ENCODE measurements around the gene PSEN1. TPM values are rescaled to one million over a fixed set of nuclear protein-coding genes. Genes with fewer than 3 reads are reported as not detected.
A peak's percentile ranks its signal among the peaks of the same experiment; 100 is the strongest.

Gene PSEN1
- total RNA-seq, 3 donors from 2014 or later: 93.8 to 147 (median 100.0) TPM

GRCh38 chr14:73225496-73225895, 89.2 kb downstream of the PSEN1 start:
- no peak for TF ChIP-seq CTCF (IDR thresholded peaks at IDR 0.05)
- intact Hi-C loops (cut with DNase I, micrococcal nuclease): no loop called here
- no peak for ATAC-seq
- Histone ChIP-seq H3K36me3 (ENCODE audit: low read depth) (no peaks in the 10 kb centered on the region), H3K9me3 (no peaks in the 10 kb centered on the region), H3K4me3 (no peak overlapping the region), H3K4me1 (ENCODE audit: low read depth) (no peaks in the 10 kb centered on the region)
- no peak for DNase-seq

DNA sequence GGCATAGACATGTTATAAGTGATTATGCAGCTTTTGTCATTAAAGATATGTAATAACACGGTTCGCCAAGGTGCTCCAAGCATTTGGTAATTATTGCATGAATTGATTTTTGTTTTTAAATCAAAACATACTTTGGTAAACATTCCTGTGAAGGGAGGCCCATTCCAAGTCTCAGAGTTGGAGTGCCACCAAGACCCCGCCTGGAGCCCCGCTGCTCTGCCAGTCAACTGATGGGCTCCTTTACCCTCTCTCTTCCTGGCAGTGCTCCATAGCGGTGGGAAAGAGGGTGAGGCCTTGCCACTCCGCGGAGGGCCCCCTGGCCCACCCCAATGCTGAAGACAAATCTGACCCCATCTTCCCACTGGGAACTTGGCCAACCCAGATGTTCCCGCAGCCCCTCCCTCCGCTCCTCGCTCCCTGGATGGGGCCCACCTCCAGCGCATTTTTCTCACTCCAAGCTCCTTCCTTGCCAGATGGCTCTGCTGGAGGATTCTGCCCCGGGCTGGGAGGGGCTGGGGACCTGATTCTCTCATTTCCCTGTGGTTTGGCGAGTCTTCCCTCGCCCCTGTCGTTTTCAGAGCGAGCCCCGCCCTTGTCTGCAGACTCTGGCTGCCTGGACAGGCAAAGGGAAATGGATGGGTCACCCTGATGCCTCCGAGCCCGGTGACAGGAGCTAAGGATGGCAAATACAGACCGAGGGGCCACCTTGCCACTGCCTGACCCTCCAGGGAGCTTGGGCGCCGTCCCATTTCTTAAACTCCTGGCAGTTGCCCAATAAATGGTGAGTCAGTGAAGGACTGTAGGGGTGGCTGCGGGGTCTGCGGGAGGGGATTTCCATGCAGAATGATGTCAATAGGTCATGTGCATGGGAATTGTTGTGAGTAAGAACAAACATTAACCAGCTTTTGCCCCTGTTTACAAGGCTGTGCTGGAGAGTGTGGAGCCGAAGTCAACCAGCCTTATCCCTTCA, 91.8 kb downstream of the PSEN1 start:
- no peak for TF ChIP-seq CTCF (IDR thresholded peaks at IDR 0.05)
- Histone ChIP-seq H3K36me3 (ENCODE audit: low read depth) (no peaks in the 10 kb centered on the region), H3K4me3 (no peak overlapping the region), H3K9me3 (no peaks in the 10 kb centered on the region), H3K4me1 (ENCODE audit: low read depth) (no peaks in the 10 kb centered on the region)
- intact Hi-C loops (cut with DNase I, micrococcal nuclease): no loop called here
- DNase-seq (no peak), ATAC-seq (peak; percentile 28)

DNA sequence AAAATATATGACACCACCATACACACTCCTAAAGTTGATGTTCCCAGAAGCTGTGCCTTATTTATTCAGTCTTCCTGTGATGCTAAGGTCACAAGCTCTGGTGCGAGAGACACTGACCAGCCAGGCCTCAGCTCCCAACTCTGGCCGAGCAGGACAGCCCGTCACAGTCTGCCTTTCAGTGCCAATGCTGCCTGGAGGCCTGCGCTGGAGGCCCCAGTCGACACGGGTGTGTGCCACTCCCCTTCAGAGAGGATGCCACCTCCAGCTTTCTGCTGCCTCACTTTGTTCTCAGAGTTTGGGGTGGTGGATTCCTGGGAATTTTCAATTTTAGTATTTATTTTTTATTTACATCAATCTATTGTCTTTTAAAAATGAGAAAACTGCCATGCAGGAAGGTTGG, 93.7 kb downstream of the PSEN1 start:
- intact Hi-C loops (cut with DNase I, micrococcal nuclease): no loop called here
- DNase-seq: no peak
- H3K4me1 ChIP-seq (ENCODE audit: low read depth): no peaks in the 10 kb centered on the region
- ATAC-seq: no peak
- H3K9me3 ChIP-seq: no peaks in the 10 kb centered on the region
- H3K36me3 ChIP-seq (ENCODE audit: low read depth): no peaks in the 10 kb centered on the region
- H3K4me3 ChIP-seq: no peak overlapping the region
- no peak for TF ChIP-seq CTCF (IDR thresholded peaks at IDR 0.05)

- Histone ChIP-seq H3K9me3 (no peaks in the 10 kb centered on the region), H3K4me3 (no peak overlapping the region), H3K4me1 (ENCODE audit: low read depth) (peaks cover 3% of the 10 kb centered on the region), H3K36me3 (ENCODE audit: low read depth) (no peaks in the 10 kb centered on the region)
- peak; percentile 13 for ATAC-seq
- DNase-seq: no peak
- intact Hi-C loops (cut with DNase I, micrococcal nuclease): no loop called here
- no peak for TF ChIP-seq CTCF (IDR thresholded peaks at IDR 0.05)
Observed at GRCh38 chr14:73231981-73232851, 95.9 kb downstream of the PSEN1 start.

- no peak for TF ChIP-seq CTCF (IDR thresholded peaks at IDR 0.05)
- intact Hi-C loops (cut with DNase I, micrococcal nuclease): no loop called here
- no peak overlapping the region for H3K4me3 ChIP-seq
Observed at GRCh38 chr14:73232984-73233383, 96.7 kb downstream of the PSEN1 start.

More at GRCh38 chr14:73232984-73233383, 96.7 kb downstream of the PSEN1 start:
- ATAC-seq: no peak
- no peaks in the 10 kb centered on the region for H3K9me3 ChIP-seq
- peaks cover 11% of the 10 kb centered on the region for H3K4me1 ChIP-seq (ENCODE audit: low read depth)
- H3K36me3 ChIP-seq (ENCODE audit: low read depth): no peaks in the 10 kb centered on the region
- no peak for DNase-seq

Measured in mucosa of descending colon (tissue), 3 donors.